ENCODE results near the gene PARP16.

PARP16 gene

DNA sequence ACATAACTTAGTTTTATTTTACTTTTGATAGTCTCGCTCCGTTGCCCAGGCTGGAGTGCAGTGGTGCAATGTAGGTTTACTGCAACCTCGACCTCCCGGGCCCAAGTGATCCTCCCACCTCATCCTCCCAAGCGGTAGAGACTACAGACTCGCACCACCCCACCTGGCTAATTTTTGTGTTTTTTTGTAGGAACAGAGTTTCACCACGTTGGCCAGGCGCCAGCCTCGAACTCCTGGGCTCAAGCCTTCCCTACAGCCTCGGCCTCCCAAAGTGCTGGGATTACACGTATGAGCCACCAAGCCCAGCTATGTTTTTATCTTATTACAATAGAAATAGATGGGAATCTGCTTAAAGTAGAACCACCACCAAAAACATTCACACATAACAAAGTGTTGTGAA, 12.0 kb upstream of the PARP16 start:
- Histone ChIP-seq H3K4me2 (no peak overlapping the region), H3K4me1 (ENCODE audit: low read depth, poor library complexity, severe bottlenecking) (peaks cover 21% of the 10 kb centered on the region), H3K9ac (no peak overlapping the region)

DNA sequence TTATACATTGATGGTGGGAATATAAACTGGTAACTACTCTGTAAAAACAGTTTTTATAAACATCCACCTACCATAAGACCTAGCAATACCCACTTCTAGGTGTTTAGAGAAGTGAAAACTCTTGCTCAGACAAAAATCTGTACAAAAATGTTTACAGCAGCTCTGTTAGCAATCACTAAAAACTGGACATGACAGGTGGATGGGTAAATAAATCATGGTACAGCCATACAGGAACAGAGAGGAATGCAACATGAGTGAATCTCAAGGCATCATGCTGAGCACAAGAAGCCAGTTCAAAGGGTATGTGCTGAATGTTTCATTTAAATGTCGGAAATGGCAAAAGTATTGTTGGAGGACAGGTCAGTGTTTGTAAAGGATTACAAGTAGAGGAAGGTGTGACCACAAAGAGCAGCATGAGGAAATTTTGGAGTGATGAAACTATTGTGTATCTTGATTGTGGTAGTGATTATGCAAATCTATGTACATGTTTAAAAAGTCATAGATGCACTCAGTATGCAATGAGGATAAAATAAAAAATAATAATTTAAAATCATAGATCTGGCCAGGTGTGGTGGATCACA, 6.3 kb upstream of the PARP16 start:
- no peak overlapping the region for H3K4me3 ChIP-seq (IDR thresholded peaks at IDR 0.05; ENCODE audit: insufficient read depth, low read depth, low read length)
- H3K9ac ChIP-seq: no peak overlapping the region
- no peak overlapping the region for H2AFZ ChIP-seq (ENCODE audit: low read depth)
- no peak overlapping the region for H3K27ac ChIP-seq
- no peaks in the 10 kb centered on the region for H3K36me3 ChIP-seq (ENCODE audit: insufficient read depth)
- no peaks in the 10 kb centered on the region for H3K79me2 ChIP-seq (ENCODE audit: insufficient read depth, low read depth)
- H3K4me1 ChIP-seq (ENCODE audit: low read depth, poor library complexity, severe bottlenecking): peaks cover 19% of the 10 kb centered on the region
- H4K20me1 ChIP-seq (ENCODE audit: insufficient read depth): no peaks in the 10 kb centered on the region
- no peak overlapping the region for H3K4me2 ChIP-seq
- TF ChIP-seq, protein P1, sequence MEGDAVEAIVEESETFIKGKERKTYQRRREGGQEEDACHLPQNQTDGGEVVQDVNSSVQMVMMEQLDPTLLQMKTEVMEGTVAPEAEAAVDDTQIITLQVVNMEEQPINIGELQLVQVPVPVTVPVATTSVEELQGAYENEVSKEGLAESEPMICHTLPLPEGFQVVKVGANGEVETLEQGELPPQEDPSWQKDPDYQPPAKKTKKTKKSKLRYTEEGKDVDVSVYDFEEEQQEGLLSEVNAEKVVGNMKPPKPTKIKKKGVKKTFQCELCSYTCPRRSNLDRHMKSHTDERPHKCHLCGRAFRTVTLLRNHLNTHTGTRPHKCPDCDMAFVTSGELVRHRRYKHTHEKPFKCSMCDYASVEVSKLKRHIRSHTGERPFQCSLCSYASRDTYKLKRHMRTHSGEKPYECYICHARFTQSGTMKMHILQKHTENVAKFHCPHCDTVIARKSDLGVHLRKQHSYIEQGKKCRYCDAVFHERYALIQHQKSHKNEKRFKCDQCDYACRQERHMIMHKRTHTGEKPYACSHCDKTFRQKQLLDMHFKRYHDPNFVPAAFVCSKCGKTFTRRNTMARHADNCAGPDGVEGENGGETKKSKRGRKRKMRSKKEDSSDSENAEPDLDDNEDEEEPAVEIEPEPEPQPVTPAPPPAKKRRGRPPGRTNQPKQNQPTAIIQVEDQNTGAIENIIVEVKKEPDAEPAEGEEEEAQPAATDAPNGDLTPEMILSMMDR (conservative IDR thresholded peaks at IDR 0.05; ENCODE audit: low read depth, low read length): no peak
- no peaks in the 10 kb centered on the region for H3K27me3 ChIP-seq (ENCODE audit: insufficient read depth, low read depth)

More for the DNA sequence above, 12.0 kb upstream of the PARP16 start:
- Histone ChIP-seq H3K27ac (no peak overlapping the region), H3K79me2 (ENCODE audit: insufficient read depth, low read depth) (no peaks in the 10 kb centered on the region), H3K36me3 (ENCODE audit: insufficient read depth) (no peaks in the 10 kb centered on the region), H3K4me3 (IDR thresholded peaks at IDR 0.05; ENCODE audit: insufficient read depth, low read depth, low read length) (no peak overlapping the region), H4K20me1 (ENCODE audit: insufficient read depth) (no peaks in the 10 kb centered on the region), H2AFZ (ENCODE audit: low read depth) (no peak overlapping the region), H3K27me3 (ENCODE audit: insufficient read depth, low read depth) (no peaks in the 10 kb centered on the region)
- TF ChIP-seq, protein P1 (conservative IDR thresholded peaks at IDR 0.05; ENCODE audit: low read depth, low read length): no peak

DNA sequence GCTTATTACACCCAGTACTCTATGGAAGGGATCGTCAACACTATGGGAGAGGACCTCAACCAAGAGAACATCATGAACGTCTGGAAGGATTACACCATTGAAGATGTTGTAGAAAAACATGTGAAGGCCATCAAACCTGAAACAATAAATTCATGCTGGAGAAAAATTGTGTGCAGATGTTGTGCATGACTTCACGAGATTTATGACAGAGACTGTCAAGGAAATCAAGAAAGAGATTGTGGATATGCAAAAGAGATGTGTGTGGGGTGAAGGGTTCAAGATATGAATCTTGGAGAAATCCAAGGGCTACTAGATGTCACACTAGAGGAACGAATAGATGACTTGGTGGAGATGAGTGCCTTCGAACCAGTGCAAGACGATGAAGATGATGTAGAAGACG, 3.5 kb upstream of the PARP16 start:
- Histone ChIP-seq H4K20me1 (ENCODE audit: insufficient read depth) (no peaks in the 10 kb centered on the region), H3K36me3 (ENCODE audit: insufficient read depth) (no peaks in the 10 kb centered on the region)
- TF ChIP-seq, protein P1 (conservative IDR thresholded peaks at IDR 0.05; ENCODE audit: low read depth, low read length): no peak

DNA sequence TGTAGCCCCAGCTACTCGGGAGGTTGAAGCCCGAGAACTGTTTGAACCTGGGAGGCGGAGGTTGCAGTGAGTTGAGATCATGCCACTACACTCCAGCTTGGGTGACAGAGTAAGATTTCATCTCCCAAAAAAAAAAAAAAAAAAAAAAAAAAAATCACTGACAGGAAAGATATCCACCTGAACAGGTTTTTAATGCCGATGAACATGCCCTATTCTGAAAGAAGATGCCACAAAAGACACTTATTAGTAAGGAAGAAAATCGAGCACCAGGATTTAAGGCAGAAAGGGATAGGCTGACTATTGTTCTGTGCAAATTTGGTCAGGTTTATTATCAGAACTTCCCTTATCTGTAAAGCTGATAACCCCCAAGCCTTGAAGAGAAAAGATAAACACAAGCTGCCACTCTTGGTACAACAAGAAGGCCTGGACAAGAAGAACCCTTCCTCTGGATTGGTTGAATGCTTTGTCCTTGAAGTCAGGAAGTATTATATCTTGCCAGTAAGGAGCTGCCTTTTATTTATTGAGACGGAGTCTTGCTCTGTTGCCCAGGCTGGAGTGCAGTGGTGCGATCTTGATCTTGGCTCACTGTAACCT, 2.7 kb upstream of the PARP16 start:
- Histone ChIP-seq H3K79me2 (ENCODE audit: insufficient read depth, low read depth) (no peaks in the 10 kb centered on the region), H2AFZ (ENCODE audit: low read depth) (no peak overlapping the region), H3K27me3 (ENCODE audit: insufficient read depth, low read depth) (no peaks in the 10 kb centered on the region), H3K4me1 (ENCODE audit: low read depth, poor library complexity, severe bottlenecking) (peaks cover 20% of the 10 kb centered on the region), H3K4me2 (no peak overlapping the region), H3K9ac (no peak overlapping the region), H4K20me1 (ENCODE audit: insufficient read depth) (no peaks in the 10 kb centered on the region), H3K27ac (no peak overlapping the region), H3K36me3 (ENCODE audit: insufficient read depth) (no peaks in the 10 kb centered on the region), H3K4me3 (IDR thresholded peaks at IDR 0.05; ENCODE audit: insufficient read depth, low read depth, low read length) (no peak overlapping the region)
- TF ChIP-seq, protein P1 (conservative IDR thresholded peaks at IDR 0.05; ENCODE audit: low read depth, low read length): no peak

More for the DNA sequence above, 3.5 kb upstream of the PARP16 start:
- no peak overlapping the region for H3K27ac ChIP-seq
- no peak overlapping the region for H2AFZ ChIP-seq (ENCODE audit: low read depth)
- no peak overlapping the region for H3K9ac ChIP-seq
- H3K4me2 ChIP-seq: no peak overlapping the region
- H3K4me3 ChIP-seq (IDR thresholded peaks at IDR 0.05; ENCODE audit: insufficient read depth, low read depth, low read length): no peak overlapping the region
- no peaks in the 10 kb centered on the region for H3K27me3 ChIP-seq (ENCODE audit: insufficient read depth, low read depth)
- no peaks in the 10 kb centered on the region for H3K79me2 ChIP-seq (ENCODE audit: insufficient read depth, low read depth)
- H3K4me1 ChIP-seq (ENCODE audit: low read depth, poor library complexity, severe bottlenecking): peaks cover 20% of the 10 kb centered on the region

All from KMS-11 (cell line).